Keratinocyte (primary cell): ENCODE measurements around the gene SNIP1. TPM values are rescaled to one million over a fixed set of nuclear protein-coding genes. Genes with fewer than 3 reads are reported as not detected.
A peak's percentile ranks its signal among the peaks of the same experiment; 100 is the strongest.

Experiments used
- DNase-seq: peaks from one replicate; pipeline ENCODE4 v3.0.0-alpha.2; 2011; ENCODE audit warnings: low read depth, missing footprints, low spot score
- FAIRE-seq: peaks from 2 replicates; lab custom pipeline; 2011; peaks lifted over from hg19 to GRCh38; lab: Jason Lieb, UNC
- H2AFZ ChIP-seq: 2 replicates; pipeline ENCODE4 v1.6.0; 2012; ENCODE audit warnings: low read length, control low read depth, inconsistent platforms; ENCODE audit not compliant: control insufficient read depth
- H3K27ac ChIP-seq: 2 replicates; pipeline ENCODE4 v1.5.1; 2011; ENCODE audit warnings: low read length; ENCODE audit not compliant: control insufficient read depth, insufficient read depth
- H3K27me3 ChIP-seq: 3 replicates; pipeline ENCODE4 v1.6.0; 2011; ENCODE audit warnings: low read length; ENCODE audit not compliant: control insufficient read depth, insufficient read depth; ENCODE audit errors: extremely low read depth
- H3K36me3 ChIP-seq, 2 experiments: 2 replicates in 1 of 2; 3 replicates in 1 of 2; pipeline ENCODE4 v1.5.1; 2011; ENCODE audit warnings: low read length in 2 of 2, mild to moderate bottlenecking in 1 of 2; ENCODE audit not compliant: control insufficient read depth in 2 of 2, insufficient read depth in 2 of 2; ENCODE audit errors: extremely low read depth in 1 of 2
- H3K4me1 ChIP-seq: 3 replicates; pipeline ENCODE4 v1.5.1; 2011; ENCODE audit warnings: low read length; ENCODE audit not compliant: control insufficient read depth, insufficient read depth; ENCODE audit errors: extremely low read depth
- H3K4me2 ChIP-seq: 3 replicates; pipeline ENCODE4 v1.6.0; 2011; ENCODE audit warnings: low read depth, low read length; ENCODE audit not compliant: control insufficient read depth, insufficient read depth; ENCODE audit errors: extremely low read depth
- H3K4me3 ChIP-seq, 3 experiments: fragments of 200-600 bp in 1 of 3; sonication (generic) in 1 of 3; 2 replicates in 2 of 3; 3 replicates in 1 of 3; pipeline ENCODE4 v1.5.1; 2011 to 2016; ENCODE audit warnings: low read length in 3 of 3, mild to moderate bottlenecking in 3 of 3, control low read depth in 2 of 3, inconsistent platforms in 1 of 3, low read depth in 1 of 3, mixed read lengths in 1 of 3, mixed run types in 1 of 3, moderate library complexity in 1 of 3; ENCODE audit not compliant: control insufficient read depth in 2 of 3, insufficient read depth in 2 of 3; ENCODE audit errors: extremely low read depth in 1 of 3
- H3K79me2 ChIP-seq: 2 replicates; pipeline ENCODE4 v1.6.0; 2012; ENCODE audit warnings: low read length; ENCODE audit not compliant: control insufficient read depth, insufficient read depth
- H3K9ac ChIP-seq: 3 replicates; pipeline ENCODE4 v1.6.0; 2011; ENCODE audit warnings: low read length; ENCODE audit not compliant: control insufficient read depth, insufficient read depth; ENCODE audit errors: extremely low read depth
- H3K9me1 ChIP-seq: 3 replicates; pipeline ENCODE4 v1.6.0; 2011; ENCODE audit warnings: low read length; ENCODE audit not compliant: control insufficient read depth, insufficient read depth; ENCODE audit errors: extremely low read depth
- H3K9me3 ChIP-seq: 2 replicates; pipeline ENCODE4 v1.5.1; 2012; ENCODE audit warnings: low read depth, low read length; ENCODE audit not compliant: control insufficient read depth
- H4K20me1 ChIP-seq: 3 replicates; pipeline ENCODE4 v1.6.0; 2011; ENCODE audit warnings: low read length; ENCODE audit not compliant: control insufficient read depth, insufficient read depth; ENCODE audit errors: extremely low read depth
- EZH2 ChIP-seq: IDR thresholded peaks from one replicate; pipeline ENCODE4 v1.6.1; 2012; ENCODE audit warnings: inconsistent platforms, mild to moderate bottlenecking, low read length, moderate library complexity
- dilution Hi-C: fragments of 300-500 bp; cut with MboI; formaldehyde crosslinking; loops from one replicate; pipeline ENCODE4 v1.7.0; 2020; ENCODE audit warnings: low sequenced_read_pairs; ENCODE audit not compliant: extremely low pct_ligation_motif_present
- polyA plus RNA-seq, 5 experiments: library from polyadenylated mRNA; depleted of rRNA in 3 of 5; stranded (reverse) in 3 of 5; stranded (forward) in 1 of 5; unstranded in 1 of 5; fragments of >200 nt; gene quantifications; 1 replicate in 1 of 5; 2 replicates in 3 of 5; 3 replicates in 1 of 5; pipeline versions ENCODE4 v1.2.1 to v1.2.3, GENCODE V29; 2011 to 2012; ENCODE audit warnings: missing spikeins in 2 of 5, low read depth in 1 of 5, low replicate concordance in 1 of 5
- TF ChIP-seq, protein P1 (sequence below), 3 experiments: IDR thresholded peaks in 1 of 3; conservative IDR thresholded peaks in 1 of 3; optimal IDR thresholded peaks in 1 of 3; 2 replicates in 2 of 3; 3 replicates in 1 of 3; pipeline versions ENCODE3 to v1.5.1; 2011; ENCODE audit warnings: low read length in 3 of 3, mild to moderate bottlenecking in 3 of 3, moderate library complexity in 2 of 3, control low read depth in 1 of 3, inconsistent platforms in 1 of 3; ENCODE audit not compliant: insufficient read depth in 2 of 3; ENCODE audit errors: extremely low read depth in 1 of 3

The SNIP1 gene
- polyA plus RNA-seq, 1 donor (not counting 4 experiments of a cell fraction or from before 2014, with no cell fraction given) = 8.9 TPM

DNA sequence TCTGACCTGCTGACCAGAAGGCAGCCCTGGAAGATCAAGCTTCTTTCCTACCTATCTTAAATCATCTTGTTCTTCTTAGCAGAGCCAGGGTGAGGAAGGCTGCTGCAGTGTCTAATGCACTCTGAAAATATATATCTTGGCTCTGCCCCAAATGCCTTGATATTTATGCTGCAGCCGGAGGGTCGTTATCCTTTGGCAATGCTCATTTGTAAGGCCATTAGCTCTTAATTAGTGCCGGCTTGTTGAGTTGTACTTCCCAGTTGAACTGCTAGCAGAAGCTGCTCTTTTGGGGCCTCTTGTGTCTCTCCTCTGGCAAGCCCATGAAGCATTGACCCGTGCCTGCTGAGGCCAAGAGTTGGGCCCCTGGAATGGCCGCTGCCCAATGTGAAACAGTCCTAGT lies 45.8 kb upstream of the SNIP1 start:
- Histone ChIP-seq H3K9me3 (no peaks in the 10 kb centered on the region), H3K9ac (no peak overlapping the region), H3K4me1 (peaks cover 4% of the 10 kb centered on the region), H3K4me3 (no peak overlapping the region), H3K9me1 (no peaks in the 10 kb centered on the region), H2AFZ (no peak overlapping the region), H3K79me2 (peaks cover 8% of the 10 kb centered on the region), H4K20me1 (no peaks in the 10 kb centered on the region), H3K36me3 (no peaks in the 10 kb centered on the region), H3K27me3 (no peaks in the 10 kb centered on the region), H3K27ac (no peak overlapping the region), H3K4me2 (no peak overlapping the region)
- DNase-seq = no peak
- dilution Hi-C loops = loop anchor here (25.0 kb wide), 1 partner anchor 87 kb away; the partner anchor contains the start of gene CDCA8
- TF ChIP-seq, protein P1, sequence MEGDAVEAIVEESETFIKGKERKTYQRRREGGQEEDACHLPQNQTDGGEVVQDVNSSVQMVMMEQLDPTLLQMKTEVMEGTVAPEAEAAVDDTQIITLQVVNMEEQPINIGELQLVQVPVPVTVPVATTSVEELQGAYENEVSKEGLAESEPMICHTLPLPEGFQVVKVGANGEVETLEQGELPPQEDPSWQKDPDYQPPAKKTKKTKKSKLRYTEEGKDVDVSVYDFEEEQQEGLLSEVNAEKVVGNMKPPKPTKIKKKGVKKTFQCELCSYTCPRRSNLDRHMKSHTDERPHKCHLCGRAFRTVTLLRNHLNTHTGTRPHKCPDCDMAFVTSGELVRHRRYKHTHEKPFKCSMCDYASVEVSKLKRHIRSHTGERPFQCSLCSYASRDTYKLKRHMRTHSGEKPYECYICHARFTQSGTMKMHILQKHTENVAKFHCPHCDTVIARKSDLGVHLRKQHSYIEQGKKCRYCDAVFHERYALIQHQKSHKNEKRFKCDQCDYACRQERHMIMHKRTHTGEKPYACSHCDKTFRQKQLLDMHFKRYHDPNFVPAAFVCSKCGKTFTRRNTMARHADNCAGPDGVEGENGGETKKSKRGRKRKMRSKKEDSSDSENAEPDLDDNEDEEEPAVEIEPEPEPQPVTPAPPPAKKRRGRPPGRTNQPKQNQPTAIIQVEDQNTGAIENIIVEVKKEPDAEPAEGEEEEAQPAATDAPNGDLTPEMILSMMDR (optimal IDR thresholded peaks at IDR 0.05 in 1 of 3, IDR thresholded peaks at IDR 0.05 in 1 of 3, conservative IDR thresholded peaks at IDR 0.05 in 1 of 3; ENCODE audit: extremely low read depth in 1 of 3, insufficient read depth in 2 of 3, low read length in 3 of 3) = no peak
- TF ChIP-seq EZH2 = no peak
- no peak for FAIRE-seq

DNA sequence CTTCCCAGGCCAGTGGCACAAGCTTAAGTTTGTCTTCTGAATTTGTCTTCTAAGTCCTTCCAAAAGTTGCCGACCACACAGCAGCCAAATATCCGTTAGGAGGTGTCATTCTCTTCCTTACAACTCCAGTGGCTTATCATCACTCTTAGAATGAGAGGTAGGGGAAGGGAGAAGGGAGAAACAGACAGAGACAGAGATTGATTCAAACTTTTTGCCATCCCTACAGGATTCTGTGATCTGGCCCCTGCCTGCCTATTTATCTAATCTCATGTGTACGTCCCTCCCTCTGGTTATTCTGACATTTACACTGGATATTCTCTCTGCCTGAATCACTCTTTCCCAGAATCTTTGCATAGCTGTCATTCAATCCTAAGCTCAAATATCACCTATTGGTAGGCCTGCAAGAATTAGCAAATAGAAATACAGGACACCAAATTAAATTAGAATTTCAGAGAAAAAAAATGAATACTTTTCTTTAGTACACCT lies 42.1 kb upstream of the SNIP1 start:
- TF ChIP-seq EZH2 = no peak
- TF ChIP-seq, protein P1 (optimal IDR thresholded peaks at IDR 0.05 in 1 of 3, IDR thresholded peaks at IDR 0.05 in 1 of 3, conservative IDR thresholded peaks at IDR 0.05 in 1 of 3; ENCODE audit: extremely low read depth in 1 of 3, insufficient read depth in 2 of 3, low read length in 3 of 3) = no peak
- Histone ChIP-seq H3K27ac (peak overlapping the region; percentile 95), H3K27me3 (no peaks in the 10 kb centered on the region), H3K4me2 (peak overlapping the region; percentile 99), H3K4me3 (peak overlapping the region; percentile 84 to 99 (median 97)), H3K79me2 (peaks cover 42% of the 10 kb centered on the region), H3K4me1 (peaks cover 16% of the 10 kb centered on the region), H2AFZ (peak overlapping the region; percentile 93), H3K9me3 (no peaks in the 10 kb centered on the region), H3K9ac (peak overlapping the region; percentile 97), H3K36me3 (peaks cover 3 to 16% of the 10 kb centered on the region in 2 experiments), H3K9me1 (no peaks in the 10 kb centered on the region), H4K20me1 (peaks cover 3% of the 10 kb centered on the region)
- DNase-seq (no peak), FAIRE-seq (no peak)
- dilution Hi-C loops = loop anchor here (25.0 kb wide), 1 partner anchor 91 kb away; the partner anchor contains the start of gene CDCA8
